Keratinocyte (primary cell): ENCODE data around the gene SPTBN5. TPM values are rescaled to one million over a fixed set of nuclear protein-coding genes. Genes with fewer than 3 reads are reported as not detected.
A peak's percentile ranks its signal among the peaks of the same experiment; 100 is the strongest.

Source experiments
- DNase-seq: peaks from one replicate; pipeline ENCODE4 v3.0.0-alpha.2; 2011; ENCODE audit warnings: low read depth, missing footprints, low spot score
- FAIRE-seq: peaks from 2 replicates; lab custom pipeline; 2011; peaks lifted over from hg19 to GRCh38; lab: Jason Lieb, UNC
- H2AFZ ChIP-seq: 2 replicates; pipeline ENCODE4 v1.6.0; 2012; ENCODE audit warnings: low read length, control low read depth, inconsistent platforms; ENCODE audit not compliant: control insufficient read depth
- H3K27ac ChIP-seq: 2 replicates; pipeline ENCODE4 v1.5.1; 2011; ENCODE audit warnings: low read length; ENCODE audit not compliant: control insufficient read depth, insufficient read depth
- H3K27me3 ChIP-seq: 3 replicates; pipeline ENCODE4 v1.6.0; 2011; ENCODE audit warnings: low read length; ENCODE audit not compliant: control insufficient read depth, insufficient read depth; ENCODE audit errors: extremely low read depth
- H3K36me3 ChIP-seq, 2 experiments: 2 replicates in 1 of 2; 3 replicates in 1 of 2; pipeline ENCODE4 v1.5.1; 2011; ENCODE audit warnings: low read length in 2 of 2, mild to moderate bottlenecking in 1 of 2; ENCODE audit not compliant: control insufficient read depth in 2 of 2, insufficient read depth in 2 of 2; ENCODE audit errors: extremely low read depth in 1 of 2
- H3K4me1 ChIP-seq: 3 replicates; pipeline ENCODE4 v1.5.1; 2011; ENCODE audit warnings: low read length; ENCODE audit not compliant: control insufficient read depth, insufficient read depth; ENCODE audit errors: extremely low read depth
- H3K4me2 ChIP-seq: 3 replicates; pipeline ENCODE4 v1.6.0; 2011; ENCODE audit warnings: low read depth, low read length; ENCODE audit not compliant: control insufficient read depth, insufficient read depth; ENCODE audit errors: extremely low read depth
- H3K4me3 ChIP-seq, 3 experiments: fragments of 200-600 bp in 1 of 3; sonication (generic) in 1 of 3; 2 replicates in 2 of 3; 3 replicates in 1 of 3; pipeline ENCODE4 v1.5.1; 2011 to 2016; ENCODE audit warnings: low read length in 3 of 3, mild to moderate bottlenecking in 3 of 3, control low read depth in 2 of 3, inconsistent platforms in 1 of 3, low read depth in 1 of 3, mixed read lengths in 1 of 3, mixed run types in 1 of 3, moderate library complexity in 1 of 3; ENCODE audit not compliant: control insufficient read depth in 2 of 3, insufficient read depth in 2 of 3; ENCODE audit errors: extremely low read depth in 1 of 3
- H3K79me2 ChIP-seq: 2 replicates; pipeline ENCODE4 v1.6.0; 2012; ENCODE audit warnings: low read length; ENCODE audit not compliant: control insufficient read depth, insufficient read depth
- H3K9ac ChIP-seq: 3 replicates; pipeline ENCODE4 v1.6.0; 2011; ENCODE audit warnings: low read length; ENCODE audit not compliant: control insufficient read depth, insufficient read depth; ENCODE audit errors: extremely low read depth
- H3K9me1 ChIP-seq: 3 replicates; pipeline ENCODE4 v1.6.0; 2011; ENCODE audit warnings: low read length; ENCODE audit not compliant: control insufficient read depth, insufficient read depth; ENCODE audit errors: extremely low read depth
- H3K9me3 ChIP-seq: 2 replicates; pipeline ENCODE4 v1.5.1; 2012; ENCODE audit warnings: low read depth, low read length; ENCODE audit not compliant: control insufficient read depth
- H4K20me1 ChIP-seq: 3 replicates; pipeline ENCODE4 v1.6.0; 2011; ENCODE audit warnings: low read length; ENCODE audit not compliant: control insufficient read depth, insufficient read depth; ENCODE audit errors: extremely low read depth
- CTCF ChIP-seq, 3 experiments: IDR thresholded peaks in 1 of 3; conservative IDR thresholded peaks in 1 of 3; optimal IDR thresholded peaks in 1 of 3; 2 replicates in 2 of 3; 3 replicates in 1 of 3; pipeline versions ENCODE3 to v1.5.1; 2011; ENCODE audit warnings: low read length in 3 of 3, mild to moderate bottlenecking in 3 of 3, moderate library complexity in 2 of 3, control low read depth in 1 of 3, inconsistent platforms in 1 of 3; ENCODE audit not compliant: insufficient read depth in 2 of 3; ENCODE audit errors: extremely low read depth in 1 of 3
- EZH2 ChIP-seq: IDR thresholded peaks from one replicate; pipeline ENCODE4 v1.6.1; 2012; ENCODE audit warnings: inconsistent platforms, mild to moderate bottlenecking, low read length, moderate library complexity
- dilution Hi-C: fragments of 300-500 bp; cut with MboI; formaldehyde crosslinking; loops from one replicate; pipeline ENCODE4 v1.7.0; 2020; ENCODE audit warnings: low sequenced_read_pairs; ENCODE audit not compliant: extremely low pct_ligation_motif_present
- polyA plus RNA-seq, 5 experiments: library from polyadenylated mRNA; depleted of rRNA in 3 of 5; stranded (reverse) in 3 of 5; stranded (forward) in 1 of 5; unstranded in 1 of 5; fragments of >200 nt; gene quantifications; 1 replicate in 1 of 5; 2 replicates in 3 of 5; 3 replicates in 1 of 5; pipeline versions ENCODE4 v1.2.1 to v1.2.3, GENCODE V29; 2011 to 2012; ENCODE audit warnings: missing spikeins in 2 of 5, low read depth in 1 of 5, low replicate concordance in 1 of 5

SPTBN5 gene
- polyA plus RNA-seq, 1 donor (not counting 4 experiments of a cell fraction or from before 2014, with no cell fraction given) = 0.66 TPM

GRCh38 chr15:41834096-41834495 is 59.8 kb downstream of the SPTBN5 start:
- H3K9me3 ChIP-seq = no peaks in the 10 kb centered on the region
- H3K4me1 ChIP-seq = peaks cover 60% of the 10 kb centered on the region
- dilution Hi-C loops = no loop called here
- no peaks in the 10 kb centered on the region for H3K9me1 ChIP-seq
- H3K36me3 ChIP-seq = peaks cover 0 to 10% of the 10 kb centered on the region in 2 experiments
- no peak overlapping the region for H3K27ac ChIP-seq
- no peak overlapping the region for H3K4me2 ChIP-seq
- no peak overlapping the region for H3K9ac ChIP-seq
- H3K27me3 ChIP-seq = no peaks in the 10 kb centered on the region
- no peak for FAIRE-seq
- TF ChIP-seq EZH2 (no peak), CTCF (optimal IDR thresholded peaks at IDR 0.05 in 1 of 3, IDR thresholded peaks at IDR 0.05 in 1 of 3, conservative IDR thresholded peaks at IDR 0.05 in 1 of 3; ENCODE audit: extremely low read depth in 1 of 3, insufficient read depth in 2 of 3, low read length in 3 of 3) (no peak)
- peaks cover 5% of the 10 kb centered on the region for H3K79me2 ChIP-seq
- H2AFZ ChIP-seq = no peak overlapping the region
- H4K20me1 ChIP-seq = no peaks in the 10 kb centered on the region
- no peak overlapping the region for H3K4me3 ChIP-seq
- DNase-seq = no peak

GRCh38 chr15:41832875-41833274 is 61.0 kb downstream of the SPTBN5 start:
- TF ChIP-seq EZH2 (no peak), CTCF (optimal IDR thresholded peaks at IDR 0.05 in 1 of 3, IDR thresholded peaks at IDR 0.05 in 1 of 3, conservative IDR thresholded peaks at IDR 0.05 in 1 of 3; ENCODE audit: extremely low read depth in 1 of 3, insufficient read depth in 2 of 3, low read length in 3 of 3) (no peak)
- H2AFZ ChIP-seq = no peak overlapping the region
- no peaks in the 10 kb centered on the region for H4K20me1 ChIP-seq
- no peaks in the 10 kb centered on the region for H3K9me1 ChIP-seq
- FAIRE-seq (peak; percentile 99), DNase-seq (peak; percentile 97)
- no peaks in the 10 kb centered on the region for H3K9me3 ChIP-seq
- no peaks in the 10 kb centered on the region for H3K27me3 ChIP-seq
- no peak overlapping the region for H3K4me3 ChIP-seq
- peaks cover 11% of the 10 kb centered on the region for H3K79me2 ChIP-seq
- peaks cover 0 to 10% of the 10 kb centered on the region in 2 experiments for H3K36me3 ChIP-seq
- dilution Hi-C loops = no loop called here
- peaks cover 54% of the 10 kb centered on the region for H3K4me1 ChIP-seq
- H3K9ac ChIP-seq = peak overlapping the region; percentile 60
- peak overlapping the region; percentile 57 for H3K4me2 ChIP-seq
- H3K27ac ChIP-seq = peak overlapping the region; percentile 83
